Measurements from ENCODE around the gene ETS2. TPM values are rescaled to one million over a fixed set of nuclear protein-coding genes. Genes with fewer than 3 reads are reported as not detected.

ETS2 gene
- total and polyA plus RNA-seq, 2 experiments from 2014 or later = 4.4 to 7.3 TPM

- Histone ChIP-seq H3K27ac (no peak overlapping the region), H3K79me2 (ENCODE audit: insufficient read depth) (no peaks in the 10 kb centered on the region), H3K36me3 (ENCODE audit: low read depth) (peaks cover 44% of the 10 kb centered on the region; the same call in 1 of the 2 replicates), H3K27me3 (replicated peaks; ENCODE audit: insufficient read depth) (no peaks in the 10 kb centered on the region), H3K9ac (no peak overlapping the region), H3F3A (ENCODE audit: insufficient read depth) (peaks cover 23% of the 10 kb centered on the region), H3K9me3 (ENCODE audit: low read depth) (no peaks in the 10 kb centered on the region), H4K20me1 (ENCODE audit: insufficient read depth) (no peaks in the 10 kb centered on the region), H3K4me2 (ENCODE audit: unreplicated experiment) (no peak overlapping the region), H2AFZ (no peak overlapping the region), H3K4me1 (ENCODE audit: insufficient read depth) (peaks cover 40% of the 10 kb centered on the region), H3K9me2 (ENCODE audit: insufficient read depth) (no peaks in the 10 kb centered on the region), H3K4me3 (no peak overlapping the region)
- no peak for DNase-seq
- WGBS, 2 experiments (ENCODE audit: low coverage in 1 of 2, low lambda C conversion rate in 2 of 2, missing lambda C conversion rate in 2 of 2) = 93% methylated on average over 18 of the region's 18 CpGs
- in situ Hi-C loops (cut with MboI) = no loop called here
- no peak for TF ChIP-seq EZH2 (IDR thresholded peaks at IDR 0.05; ENCODE audit: insufficient read depth, poor library complexity, severe bottlenecking)
Observed at GRCh38 chr21:38820471-38821239, 14.9 kb downstream of the ETS2 start.

- H3K27ac ChIP-seq = no peak overlapping the region
- 95 to 98% methylated on average over 6 of the region's 6 CpGs for WGBS, 2 experiments (ENCODE audit: low coverage in 1 of 2, low lambda C conversion rate in 2 of 2, missing lambda C conversion rate in 2 of 2)
- no peak for TF ChIP-seq EZH2 (IDR thresholded peaks at IDR 0.05; ENCODE audit: insufficient read depth, poor library complexity, severe bottlenecking)
- no peak for TF ChIP-seq EZH2phosphoT487 (IDR thresholded peaks at IDR 0.05; ENCODE audit: insufficient read depth, low read depth)
- H3K27me3 ChIP-seq (replicated peaks; ENCODE audit: insufficient read depth) = no peaks in the 10 kb centered on the region
- peaks cover 40% of the 10 kb centered on the region for H3K4me1 ChIP-seq (ENCODE audit: insufficient read depth)
- no peaks in the 10 kb centered on the region for H3K79me2 ChIP-seq (ENCODE audit: insufficient read depth)
- H3K9me3 ChIP-seq (ENCODE audit: low read depth) = no peaks in the 10 kb centered on the region
- H3K4me2 ChIP-seq (ENCODE audit: unreplicated experiment) = no peak overlapping the region
- H3K9me2 ChIP-seq (ENCODE audit: insufficient read depth) = no peaks in the 10 kb centered on the region
- H2AFZ ChIP-seq = no peak overlapping the region
- H3F3A ChIP-seq (ENCODE audit: insufficient read depth) = peaks cover 23% of the 10 kb centered on the region
- H3K9ac ChIP-seq = no peak overlapping the region
- in situ Hi-C loops (cut with MboI) = no loop called here
- peaks cover 44% of the 10 kb centered on the region; the same call in 1 of the 2 replicates for H3K36me3 ChIP-seq (ENCODE audit: low read depth)
- no peak for DNase-seq
- no peak overlapping the region for H3K4me3 ChIP-seq
- no peaks in the 10 kb centered on the region for H4K20me1 ChIP-seq (ENCODE audit: insufficient read depth)
Observed at GRCh38 chr21:38821248-38821647, 15.5 kb downstream of the ETS2 start.

DNA sequence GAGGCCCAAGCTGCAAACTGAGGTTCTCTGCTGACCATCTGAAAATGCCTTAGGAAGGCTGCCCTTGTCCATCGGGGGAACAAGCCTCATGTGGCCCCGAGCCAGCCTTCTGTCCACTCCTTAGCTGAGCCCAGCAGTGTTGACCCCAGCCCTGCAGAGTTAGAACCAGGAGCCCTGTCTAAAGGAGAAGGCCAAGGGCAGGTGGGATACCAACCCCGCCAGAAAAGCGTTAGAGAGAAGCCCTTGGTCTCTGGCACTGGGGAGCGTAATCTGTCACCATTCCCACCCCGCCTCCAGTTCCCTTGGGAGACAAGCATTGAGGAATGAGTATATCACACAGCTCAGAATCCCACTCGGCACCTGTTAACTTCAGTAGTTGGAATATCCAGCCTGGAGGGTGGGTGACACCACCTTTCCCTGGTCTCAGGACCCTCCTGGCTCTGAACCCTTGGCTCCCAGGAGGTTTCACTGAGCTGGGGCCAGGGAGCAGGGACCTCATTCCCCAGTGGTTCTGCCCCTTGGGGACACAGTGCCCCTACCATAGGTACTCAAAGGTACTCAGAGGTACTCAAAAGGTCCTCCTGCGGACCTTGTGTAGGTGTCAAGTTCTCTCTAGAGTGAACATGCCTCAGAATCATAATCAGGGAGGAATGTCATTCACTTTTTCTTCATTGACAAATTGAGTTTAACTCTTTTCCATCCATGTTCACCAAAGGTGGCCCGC is 16.4 kb downstream of the ETS2 start:
- in situ Hi-C loops (cut with MboI) = no loop called here
- H3K4me3 ChIP-seq = no peak overlapping the region
- peaks cover 40% of the 10 kb centered on the region for H3K4me1 ChIP-seq (ENCODE audit: insufficient read depth)
- H2AFZ ChIP-seq = no peak overlapping the region
- no peaks in the 10 kb centered on the region for H3K9me3 ChIP-seq (ENCODE audit: low read depth)
- H3K4me2 ChIP-seq (ENCODE audit: unreplicated experiment) = no peak overlapping the region
- WGBS, 2 experiments (ENCODE audit: low coverage in 1 of 2, low lambda C conversion rate in 2 of 2, missing lambda C conversion rate in 2 of 2) = 95 to 98% methylated on average over 9 of the region's 9 CpGs
- H3K9me2 ChIP-seq (ENCODE audit: insufficient read depth) = no peaks in the 10 kb centered on the region
- H3K27ac ChIP-seq = no peak overlapping the region
- peaks cover 23% of the 10 kb centered on the region for H3F3A ChIP-seq (ENCODE audit: insufficient read depth)
- TF ChIP-seq EZH2 (IDR thresholded peaks at IDR 0.05; ENCODE audit: insufficient read depth, poor library complexity, severe bottlenecking) (no peak), EZH2phosphoT487 (IDR thresholded peaks at IDR 0.05; ENCODE audit: insufficient read depth, low read depth) (no peak)
- peaks cover 40% of the 10 kb centered on the region; the same call in 1 of the 2 replicates for H3K36me3 ChIP-seq (ENCODE audit: low read depth)
- no peaks in the 10 kb centered on the region for H4K20me1 ChIP-seq (ENCODE audit: insufficient read depth)
- no peak for DNase-seq
- no peaks in the 10 kb centered on the region for H3K27me3 ChIP-seq (replicated peaks; ENCODE audit: insufficient read depth)
- no peak overlapping the region for H3K9ac ChIP-seq
- H3K79me2 ChIP-seq (ENCODE audit: insufficient read depth) = no peaks in the 10 kb centered on the region

DNA sequence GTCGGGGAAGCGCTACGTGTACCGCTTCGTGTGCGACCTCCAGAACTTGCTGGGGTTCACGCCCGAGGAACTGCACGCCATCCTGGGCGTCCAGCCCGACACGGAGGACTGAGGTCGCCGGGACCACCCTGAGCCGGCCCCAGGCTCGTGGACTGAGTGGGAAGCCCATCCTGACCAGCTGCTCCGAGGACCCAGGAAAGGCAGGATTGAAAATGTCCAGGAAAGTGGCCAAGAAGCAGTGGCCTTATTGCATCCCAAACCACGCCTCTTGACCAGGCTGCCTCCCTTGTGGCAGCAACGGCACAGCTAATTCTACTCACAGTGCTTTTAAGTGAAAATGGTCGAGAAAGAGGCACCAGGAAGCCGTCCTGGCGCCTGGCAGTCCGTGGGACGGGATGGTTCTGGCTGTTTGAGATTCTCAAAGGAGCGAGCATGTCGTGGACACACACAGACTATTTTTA is 17.1 kb downstream of the ETS2 start:
- Histone ChIP-seq H3K36me3 (ENCODE audit: low read depth) (peaks cover 36% of the 10 kb centered on the region; the same call in 1 of the 2 replicates), H3K27ac (no peak overlapping the region), H3K79me2 (ENCODE audit: insufficient read depth) (no peaks in the 10 kb centered on the region), H3K4me2 (ENCODE audit: unreplicated experiment) (no peak overlapping the region), H3K9ac (no peak overlapping the region), H2AFZ (no peak overlapping the region), H3F3A (ENCODE audit: insufficient read depth) (peaks cover 19% of the 10 kb centered on the region), H3K9me3 (ENCODE audit: low read depth) (no peaks in the 10 kb centered on the region), H4K20me1 (ENCODE audit: insufficient read depth) (no peaks in the 10 kb centered on the region), H3K27me3 (replicated peaks; ENCODE audit: insufficient read depth) (no peaks in the 10 kb centered on the region), H3K4me1 (ENCODE audit: insufficient read depth) (peaks cover 35% of the 10 kb centered on the region), H3K9me2 (ENCODE audit: insufficient read depth) (no peaks in the 10 kb centered on the region), H3K4me3 (no peak overlapping the region)
- WGBS, 2 experiments (ENCODE audit: low coverage in 1 of 2, low lambda C conversion rate in 2 of 2, missing lambda C conversion rate in 2 of 2) = 98% methylated on average over 26 of the region's 26 CpGs
- DNase-seq = no peak
- TF ChIP-seq EZH2phosphoT487 (IDR thresholded peaks at IDR 0.05; ENCODE audit: insufficient read depth, low read depth) = no peak
- TF ChIP-seq EZH2 (IDR thresholded peaks at IDR 0.05; ENCODE audit: insufficient read depth, poor library complexity, severe bottlenecking) = no peak
- in situ Hi-C loops (cut with MboI) = no loop called here

Measured in GM23248 (cell line).